Ecto neural progenitor cell (in vitro differentiated cells): ENCODE data around the gene USP15.
"Not testable (repeated sequence)": the region's sequence is repeated elsewhere in the genome, so short reads cannot be mapped to it uniquely, and the experiment has no call there.

ENCODE experiments used
- DNase-seq: peaks from one replicate; pipeline ENCODE4 v3.0.0-alpha.2; 2018; ENCODE audit warnings: low spot score

USP15 gene

GRCh38 chr12:62458626-62459025 is 198.4 kb downstream of the USP15 start:
- no peak for DNase-seq

GRCh38 chr12:62459976-62460375 is 199.8 kb downstream of the USP15 start:
- no peak for DNase-seq

- not testable (repeated sequence) for DNase-seq
Observed at GRCh38 chr12:62461171-62461837, 201.1 kb downstream of the USP15 start.

GRCh38 chr12:62463252-62463651 is 203.0 kb downstream of the USP15 start:
- not testable (repeated sequence) for DNase-seq
